Stimulated activated CD8-positive, alpha-beta memory T cell treated with anti-CD3 and anti-CD28 coated beads, Interleukin-15, amount 100 ng/mL, for 4 hours (primary cell): ENCODE results near the gene LRRC73.
A peak's percentile ranks its signal among the peaks of the same experiment; 100 is the strongest.
"Not testable (repeated sequence)": the region's sequence is repeated elsewhere in the genome, so short reads cannot be mapped to it uniquely, and the experiment has no call there.

Experiments
- DNase-seq, 2 donors: peaks; one replicate each; pipeline ENCODE4 v3.0.0-alpha.2; 2020; ENCODE audit warnings: low read depth in 2 of 2

The LRRC73 gene

GRCh38 chr6:43510827-43511163, 649 bp upstream of the LRRC73 start:
- no peak for DNase-seq

GRCh38 chr6:43509142-43509983, 783 bp downstream of the LRRC73 start:
- DNase-seq = no peak

DNA sequence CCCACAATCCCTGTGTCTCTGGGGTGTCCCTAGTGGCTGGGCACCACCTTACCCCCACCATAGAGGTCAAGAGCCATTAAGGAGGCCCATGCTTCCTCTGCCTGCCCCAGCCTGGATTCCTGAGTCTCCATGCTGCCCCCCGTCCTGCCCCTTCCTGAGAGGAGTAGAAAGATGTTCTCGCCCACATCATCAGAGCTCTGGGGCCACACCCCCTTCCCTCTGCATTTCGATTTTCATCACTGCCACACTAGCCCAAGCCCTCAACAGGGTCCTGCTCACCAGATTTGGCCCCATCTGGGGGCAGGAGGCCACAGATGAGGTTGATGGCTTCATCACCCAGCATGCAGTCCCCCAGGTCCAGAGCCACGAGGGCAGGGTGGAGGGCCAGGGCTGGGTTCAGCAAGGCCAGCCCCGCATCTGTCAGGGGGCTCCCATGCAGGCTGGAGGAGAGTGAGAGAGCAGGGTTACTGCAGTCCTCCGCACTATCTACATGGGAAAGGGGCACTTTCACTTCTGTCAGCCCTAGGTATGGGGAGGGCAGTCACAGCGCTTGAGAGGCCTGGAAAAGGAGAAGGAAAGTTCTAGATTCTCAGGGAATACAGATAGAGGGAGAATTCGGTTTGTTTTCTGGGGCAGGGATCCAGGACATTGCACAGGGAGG, 1.5 kb downstream of the LRRC73 start:
- DNase-seq = no peak

- peak in 1 of 2 donors; percentile 57 for DNase-seq
Measured at GRCh38 chr6:43506667-43507471, 3.3 kb downstream of the LRRC73 start.

DNA sequence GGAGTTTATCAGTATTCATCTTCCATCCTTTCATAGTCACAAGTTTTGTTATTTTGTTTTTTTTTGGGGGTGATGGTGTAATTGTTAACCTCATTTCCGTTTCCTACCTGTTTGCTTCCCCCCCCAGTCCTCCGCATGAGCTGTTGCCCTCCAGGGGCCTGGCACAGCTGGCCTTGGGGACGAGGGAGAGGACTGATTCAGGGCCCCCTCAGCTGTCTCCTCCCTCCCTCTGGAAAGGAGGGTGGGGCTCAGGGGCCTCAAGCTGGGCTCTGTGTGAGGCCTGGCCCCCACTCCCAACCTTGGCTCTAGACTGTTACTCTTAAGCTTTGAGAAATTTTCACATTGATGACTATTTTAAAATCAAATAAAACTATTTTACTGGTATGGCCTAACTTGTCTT, 4.0 kb downstream of the LRRC73 start:
- DNase-seq = no peak

GRCh38 chr6:43505718-43506117, 4.4 kb downstream of the LRRC73 start:
- DNase-seq = no peak

- no peak for DNase-seq
Measured at GRCh38 chr6:43504756-43505593, 5.2 kb downstream of the LRRC73 start.

DNA sequence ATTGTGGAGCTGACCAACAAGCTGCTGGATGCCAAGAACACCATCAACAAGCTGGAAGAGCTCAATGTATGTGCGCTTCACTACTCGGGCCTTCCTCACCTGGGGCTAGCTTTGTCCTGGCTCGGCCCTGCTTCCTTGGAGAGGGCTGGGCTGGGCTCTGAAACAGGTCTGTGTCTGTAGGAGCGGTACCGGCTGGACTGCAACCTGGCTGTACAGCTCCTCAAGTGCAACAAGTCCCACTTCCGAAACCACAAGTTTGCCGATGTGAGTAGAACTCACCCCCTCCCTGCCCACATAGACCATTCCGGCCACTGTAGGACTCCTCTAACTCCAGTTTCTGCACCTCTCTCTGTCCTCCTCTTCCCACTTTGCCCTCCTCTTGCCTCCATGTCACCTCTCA, 6.7 kb downstream of the LRRC73 start:
- DNase-seq = no peak

DNA sequence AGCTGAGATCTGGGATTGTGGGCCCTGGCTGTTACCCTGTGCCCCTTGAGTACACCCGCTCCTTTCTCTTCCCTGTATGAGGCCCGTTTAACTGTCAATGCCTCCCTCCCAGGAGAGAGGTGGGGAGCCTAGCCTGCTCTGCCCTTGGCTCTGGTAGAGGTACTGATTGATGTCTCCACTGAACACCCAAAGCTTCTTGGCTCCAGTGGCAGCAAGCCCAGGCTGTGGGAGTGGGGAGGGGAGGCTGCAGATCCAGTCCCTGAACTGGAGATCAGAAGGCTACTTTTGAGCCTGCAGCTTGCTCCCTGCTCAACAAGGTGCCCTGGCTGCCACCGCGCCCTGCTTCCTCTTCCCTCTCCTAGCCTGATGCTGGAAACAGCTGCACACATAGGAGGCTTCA, 7.5 kb downstream of the LRRC73 start:
- no peak for DNase-seq

- DNase-seq = no peak
Measured at GRCh38 chr6:43500921-43501320, 9.2 kb downstream of the LRRC73 start.

DNA sequence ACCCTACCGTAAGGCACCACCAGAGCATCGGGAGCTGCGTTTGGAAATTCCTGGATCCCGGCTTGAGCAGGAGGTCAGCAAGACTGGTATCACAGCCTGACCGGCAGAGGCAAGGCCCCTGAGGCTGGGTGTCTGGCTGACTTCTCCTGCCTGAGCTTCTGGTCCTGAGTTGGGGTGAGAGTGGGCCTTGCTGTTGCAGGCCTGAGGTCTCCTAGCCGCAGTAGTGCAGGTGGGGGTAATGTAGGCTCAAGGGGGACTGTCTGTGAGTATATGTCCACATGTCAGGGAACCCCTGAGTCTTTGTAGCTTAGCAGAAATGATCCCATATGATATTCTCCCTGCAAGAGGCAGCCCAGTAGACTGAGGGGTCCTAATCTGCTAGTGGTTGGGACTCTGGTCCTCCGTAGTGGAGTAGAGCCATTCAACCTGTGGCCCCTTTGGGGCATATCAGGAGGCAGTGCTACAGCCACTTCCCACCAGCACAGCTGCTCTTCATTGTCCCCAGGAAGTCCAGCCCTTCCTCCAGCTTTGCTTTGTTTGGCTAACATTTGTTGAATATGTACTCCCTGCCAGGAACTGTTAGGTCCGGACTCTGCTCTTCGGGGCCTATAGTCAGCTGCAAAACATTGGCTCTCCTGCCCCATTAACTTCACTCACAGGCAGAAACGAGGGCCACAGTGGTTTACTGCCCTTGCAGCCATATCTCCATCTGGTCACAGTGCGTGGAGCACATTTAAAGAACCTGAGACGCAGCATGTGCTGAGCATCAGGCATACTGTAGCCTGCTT, 10.9 kb downstream of the LRRC73 start:
- DNase-seq = no peak

GRCh38 chr6:43498291-43498690, 11.9 kb downstream of the LRRC73 start:
- DNase-seq = not testable (repeated sequence)

- no peak for DNase-seq
Measured at GRCh38 chr6:43497689-43498088, 12.5 kb downstream of the LRRC73 start.

- DNase-seq = no peak
Measured at GRCh38 chr6:43497129-43497396, 13.1 kb downstream of the LRRC73 start.

DNA sequence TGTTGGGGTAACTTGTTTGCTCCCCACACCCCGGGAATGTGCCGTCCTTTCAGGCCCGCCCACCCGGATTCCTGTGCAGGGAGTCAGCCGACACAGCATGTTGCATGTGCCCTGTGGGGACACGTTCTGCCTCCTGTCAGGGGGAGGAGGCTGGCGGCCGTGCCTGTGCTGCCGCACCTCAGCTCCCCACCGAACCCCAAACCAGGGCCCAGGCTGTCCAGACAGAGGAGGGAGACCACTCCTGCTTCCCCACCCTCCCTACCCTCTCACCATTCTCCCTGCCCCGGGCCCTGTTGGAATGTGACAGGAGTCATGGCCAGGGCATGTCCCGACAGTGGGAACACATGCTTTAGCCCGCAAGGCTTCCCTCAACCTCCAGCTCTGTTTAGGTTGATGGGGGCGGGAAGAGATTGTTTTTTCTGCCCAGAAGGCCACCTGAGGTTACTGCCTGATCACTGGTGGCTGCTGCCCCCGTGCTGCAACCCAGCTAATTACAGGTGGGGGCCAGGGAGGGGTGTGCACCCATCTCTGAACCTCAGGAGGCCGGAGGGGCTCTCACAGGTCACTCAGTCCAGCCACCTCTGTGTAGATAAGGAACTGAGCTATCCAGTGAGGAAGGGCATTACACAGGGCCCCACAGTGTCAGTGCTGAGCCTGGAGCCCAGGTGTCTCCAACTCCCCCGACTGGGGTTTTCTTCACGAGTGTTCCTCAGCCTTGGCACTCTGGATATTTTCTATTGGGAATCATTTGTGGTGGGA, 13.6 kb downstream of the LRRC73 start:
- no peak for DNase-seq

DNA sequence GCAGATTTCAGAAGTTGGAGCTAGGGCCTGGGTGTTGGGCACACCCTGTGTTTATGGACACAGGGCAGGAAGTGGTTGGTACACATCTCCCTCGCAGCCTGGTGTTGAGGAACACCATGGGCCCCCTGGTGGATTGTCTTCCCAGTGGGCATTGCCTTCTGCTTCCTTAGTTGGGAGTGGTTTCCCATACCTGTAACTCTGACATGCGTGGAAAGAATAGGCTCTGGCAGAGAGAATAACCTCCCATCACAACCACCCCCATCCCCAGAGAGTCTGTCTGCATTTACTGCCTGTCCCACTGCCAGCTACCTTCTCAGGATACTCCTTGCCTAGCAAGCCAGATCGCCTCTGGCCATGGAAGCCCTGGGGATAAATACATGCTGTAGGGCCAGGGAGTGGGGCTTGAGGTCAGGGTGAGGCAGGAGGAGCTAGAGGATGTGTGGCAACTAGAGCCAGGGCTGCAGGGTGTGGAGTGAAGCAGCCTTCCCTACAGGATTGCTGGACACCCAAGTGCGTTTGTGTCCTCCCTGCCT, 14.7 kb downstream of the LRRC73 start:
- no peak for DNase-seq

GRCh38 chr6:43494766-43495165, 15.4 kb downstream of the LRRC73 start:
- no peak for DNase-seq

DNA sequence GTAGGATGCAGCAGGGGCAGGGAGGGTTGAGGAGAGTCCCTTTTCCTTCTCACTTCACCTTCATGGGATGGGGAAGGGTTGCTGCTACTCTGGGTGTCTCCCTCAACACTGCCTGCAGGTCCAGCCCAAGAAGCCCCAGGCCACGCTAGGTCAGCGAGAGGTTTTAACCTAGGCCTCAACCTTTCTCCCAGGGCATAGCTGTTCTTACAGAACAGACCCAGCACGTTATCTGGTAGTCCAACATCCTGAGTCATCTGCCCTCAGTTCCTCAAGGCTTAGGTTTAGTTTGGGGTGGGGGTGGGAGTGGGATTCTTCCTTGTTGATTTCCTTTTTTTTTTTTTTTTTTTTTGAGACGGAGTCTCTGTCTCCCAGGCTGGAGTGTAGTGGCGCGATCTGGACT, 15.8 kb downstream of the LRRC73 start:
- DNase-seq = no peak

DNA sequence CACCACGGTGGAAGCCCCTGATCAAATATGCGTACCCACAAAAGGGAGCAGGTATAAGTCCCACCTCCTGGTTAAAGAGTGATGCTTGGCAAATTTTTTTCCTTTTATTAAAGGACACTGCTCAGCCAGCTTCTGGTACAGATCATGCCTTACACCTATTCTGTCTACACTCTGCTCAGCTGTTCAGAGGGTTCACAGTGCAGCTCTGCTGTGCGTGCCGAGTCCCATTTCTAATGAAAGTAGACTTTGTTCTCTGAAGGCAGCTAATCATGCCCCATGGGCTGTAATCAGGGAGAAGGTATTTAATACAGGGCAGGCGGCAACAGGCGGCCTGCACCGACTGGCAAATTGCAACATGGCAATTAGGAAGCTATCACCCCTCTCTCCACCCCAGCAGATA, 16.3 kb downstream of the LRRC73 start:
- no peak for DNase-seq

DNA sequence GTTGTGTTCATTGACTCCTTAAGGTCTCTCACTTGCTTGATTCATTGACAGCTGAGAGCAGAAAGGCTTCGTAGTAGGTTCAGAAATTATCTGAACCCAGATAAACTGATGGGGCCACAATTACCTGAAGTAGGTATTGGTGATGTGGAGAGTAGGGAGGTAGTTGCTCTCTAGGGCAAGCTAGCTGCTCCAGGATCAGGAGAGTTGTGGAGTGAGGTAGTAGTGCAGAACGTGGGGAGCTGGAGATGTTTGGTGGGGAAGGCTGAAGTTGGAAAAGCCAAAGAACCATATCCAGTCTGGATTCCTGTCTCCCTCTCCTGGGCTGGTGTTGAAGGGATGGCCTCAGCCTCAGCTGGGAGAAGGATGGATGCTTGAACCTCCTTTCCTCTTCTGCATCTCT, 16.9 kb downstream of the LRRC73 start:
- DNase-seq = no peak
